ENCODE results near the gene MX1. TPM values are rescaled to one million over a fixed set of nuclear protein-coding genes. Genes with fewer than 3 reads are reported as not detected.

The MX1 gene, protein sequence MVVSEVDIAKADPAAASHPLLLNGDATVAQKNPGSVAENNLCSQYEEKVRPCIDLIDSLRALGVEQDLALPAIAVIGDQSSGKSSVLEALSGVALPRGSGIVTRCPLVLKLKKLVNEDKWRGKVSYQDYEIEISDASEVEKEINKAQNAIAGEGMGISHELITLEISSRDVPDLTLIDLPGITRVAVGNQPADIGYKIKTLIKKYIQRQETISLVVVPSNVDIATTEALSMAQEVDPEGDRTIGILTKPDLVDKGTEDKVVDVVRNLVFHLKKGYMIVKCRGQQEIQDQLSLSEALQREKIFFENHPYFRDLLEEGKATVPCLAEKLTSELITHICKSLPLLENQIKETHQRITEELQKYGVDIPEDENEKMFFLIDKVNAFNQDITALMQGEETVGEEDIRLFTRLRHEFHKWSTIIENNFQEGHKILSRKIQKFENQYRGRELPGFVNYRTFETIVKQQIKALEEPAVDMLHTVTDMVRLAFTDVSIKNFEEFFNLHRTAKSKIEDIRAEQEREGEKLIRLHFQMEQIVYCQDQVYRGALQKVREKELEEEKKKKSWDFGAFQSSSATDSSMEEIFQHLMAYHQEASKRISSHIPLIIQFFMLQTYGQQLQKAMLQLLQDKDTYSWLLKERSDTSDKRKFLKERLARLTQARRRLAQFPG
- total RNA-seq (2014; rRNA removed; shearing (Covaris generic)) (24.4 and 24.7 TPM in 2 replicates), total RNA-seq (2022) (23.9 and 25.1 TPM in 2 replicates), Bru-seq, nascent RNA (percentile 56 among the genes with signal in this experiment), BruChase-seq, experiment 1, labeled RNA remaining after a 6-hour chase (percentile 51 among the genes with signal in this experiment), BruChase-seq, experiment 2, labeled RNA remaining after a 2-hour chase (percentile 52 among the genes with signal in this experiment)
- long read RNA-seq, transcript MX1-202 (17 exons, 2,850 nt) = major isoform, 12 of 33 reads
- long read RNA-seq, partial matches to known transcripts = 8 of 33 reads
- long read RNA-seq, other reads (novel, unspliced or antisense) = 13 of 33 reads

GRCh38 chr21:41425954-41426675 lies at the start of gene MX1:
TSS of gene MX1 (plus strand) at chr21:41426239. CDS start at chr21:41432071, 5,832 bp downstream.
- Histone ChIP-seq H3K4me3 (ENCODE audit: low read depth, low read length, poor library complexity, severe bottlenecking) (peak within 1 kb of the TSS; percentile 67), H3K27ac (ENCODE audit: low read depth, low read length, poor library complexity, severe bottlenecking) (no peak within 1 kb of the TSS), H3K36me3 (ENCODE audit: insufficient read depth, low read length) (no peaks in the 10 kb centered on the region), H3K9me3 (ENCODE audit: low read length) (no peaks in the 10 kb centered on the region), H3K79me2 (ENCODE audit: insufficient read depth, low read depth, low read length) (no peaks in the 10 kb centered on the region), H3K9me2 (ENCODE audit: insufficient read depth, low read length) (no peaks in the 10 kb centered on the region), H3K4me1 (ENCODE audit: insufficient read depth, low read length, poor library complexity, severe bottlenecking) (peaks cover 65% of the 10 kb centered on the region), H2AFZ (ENCODE audit: low read length) (peak within 1 kb of the TSS; percentile 13; the same call in 1 of the 2 replicates), H4K20me1 (ENCODE audit: insufficient read depth, low read length) (no peaks in the 10 kb centered on the region), H3K4me2 (ENCODE audit: low read length) (peak within 1 kb of the TSS; percentile 81)
- intact Hi-C loops (cut with micrococcal nuclease; ENCODE audit: unreplicated experiment) = loop anchor here (5.0 to 10.0 kb wide), 2 partner anchors 104 to 639 kb away; no protein-coding TSS in a partner anchor
- peak; percentile 78 for DNase-seq (ENCODE audit: low spot score)
- ChIA-PET POLR2A (interaction anchor here (0.6 kb wide), 1 partner anchor 11 kb away, joined by 3 read pairs; no protein-coding TSS in a partner anchor), CTCF (ENCODE audit: unreplicated experiment) (no interaction called here)
- TF ChIP-seq, protein P1, sequence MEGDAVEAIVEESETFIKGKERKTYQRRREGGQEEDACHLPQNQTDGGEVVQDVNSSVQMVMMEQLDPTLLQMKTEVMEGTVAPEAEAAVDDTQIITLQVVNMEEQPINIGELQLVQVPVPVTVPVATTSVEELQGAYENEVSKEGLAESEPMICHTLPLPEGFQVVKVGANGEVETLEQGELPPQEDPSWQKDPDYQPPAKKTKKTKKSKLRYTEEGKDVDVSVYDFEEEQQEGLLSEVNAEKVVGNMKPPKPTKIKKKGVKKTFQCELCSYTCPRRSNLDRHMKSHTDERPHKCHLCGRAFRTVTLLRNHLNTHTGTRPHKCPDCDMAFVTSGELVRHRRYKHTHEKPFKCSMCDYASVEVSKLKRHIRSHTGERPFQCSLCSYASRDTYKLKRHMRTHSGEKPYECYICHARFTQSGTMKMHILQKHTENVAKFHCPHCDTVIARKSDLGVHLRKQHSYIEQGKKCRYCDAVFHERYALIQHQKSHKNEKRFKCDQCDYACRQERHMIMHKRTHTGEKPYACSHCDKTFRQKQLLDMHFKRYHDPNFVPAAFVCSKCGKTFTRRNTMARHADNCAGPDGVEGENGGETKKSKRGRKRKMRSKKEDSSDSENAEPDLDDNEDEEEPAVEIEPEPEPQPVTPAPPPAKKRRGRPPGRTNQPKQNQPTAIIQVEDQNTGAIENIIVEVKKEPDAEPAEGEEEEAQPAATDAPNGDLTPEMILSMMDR (conservative IDR thresholded peaks at IDR 0.05; ENCODE audit: low read length) = no peak
- TF ChIP-seq EZH2phosphoT487 (IDR thresholded peaks at IDR 0.05; ENCODE audit: borderline replicate concordance, low read depth, low read length) = no peak
- BruUV-seq (replicated peaks) = no TSS peak

- Histone ChIP-seq H4K20me1 (ENCODE audit: insufficient read depth, low read length) (no peaks in the 10 kb centered on the region), H3K9me3 (ENCODE audit: low read length) (no peaks in the 10 kb centered on the region), H3K4me1 (ENCODE audit: insufficient read depth, low read length, poor library complexity, severe bottlenecking) (no peaks in the 10 kb centered on the region), H3K4me2 (ENCODE audit: low read length) (no peak overlapping the region), H2AFZ (ENCODE audit: low read length) (no peak overlapping the region), H3K36me3 (ENCODE audit: insufficient read depth, low read length) (no peaks in the 10 kb centered on the region), H3K4me3 (ENCODE audit: low read depth, low read length, poor library complexity, severe bottlenecking) (no peak overlapping the region), H3K79me2 (ENCODE audit: insufficient read depth, low read depth, low read length) (no peaks in the 10 kb centered on the region), H3K9me2 (ENCODE audit: insufficient read depth, low read length) (no peaks in the 10 kb centered on the region), H3K27ac (ENCODE audit: low read depth, low read length, poor library complexity, severe bottlenecking) (no peak overlapping the region)
- CTCF ChIA-PET (ENCODE audit: unreplicated experiment) = interaction anchor here (1.2 kb wide), 1 partner anchor 9 kb away, joined by 3 read pairs; no protein-coding TSS in a partner anchor
- no peak for DNase-seq (ENCODE audit: low spot score)
- POLR2A ChIA-PET = interaction anchor here (0.6 to 1.2 kb wide), 3 partner anchors 19 to 38 kb away, joined by 3 read pairs; no protein-coding TSS in a partner anchor
- TF ChIP-seq, protein P1 (conservative IDR thresholded peaks at IDR 0.05; ENCODE audit: low read length) = no peak
- TF ChIP-seq EZH2phosphoT487 (IDR thresholded peaks at IDR 0.05; ENCODE audit: borderline replicate concordance, low read depth, low read length) = no peak
- BruUV-seq (replicated peaks) = no TSS peak
- intact Hi-C loops (cut with micrococcal nuclease; ENCODE audit: unreplicated experiment) = no loop called here
These were observed 48.3 kb upstream of the MX1 start for GRCh38 chr21:41377715-41378114.

Measured in OCI-LY7 (cell line).